ENCODE data around the gene DNAAF1.

DNAAF1 gene

DNA sequence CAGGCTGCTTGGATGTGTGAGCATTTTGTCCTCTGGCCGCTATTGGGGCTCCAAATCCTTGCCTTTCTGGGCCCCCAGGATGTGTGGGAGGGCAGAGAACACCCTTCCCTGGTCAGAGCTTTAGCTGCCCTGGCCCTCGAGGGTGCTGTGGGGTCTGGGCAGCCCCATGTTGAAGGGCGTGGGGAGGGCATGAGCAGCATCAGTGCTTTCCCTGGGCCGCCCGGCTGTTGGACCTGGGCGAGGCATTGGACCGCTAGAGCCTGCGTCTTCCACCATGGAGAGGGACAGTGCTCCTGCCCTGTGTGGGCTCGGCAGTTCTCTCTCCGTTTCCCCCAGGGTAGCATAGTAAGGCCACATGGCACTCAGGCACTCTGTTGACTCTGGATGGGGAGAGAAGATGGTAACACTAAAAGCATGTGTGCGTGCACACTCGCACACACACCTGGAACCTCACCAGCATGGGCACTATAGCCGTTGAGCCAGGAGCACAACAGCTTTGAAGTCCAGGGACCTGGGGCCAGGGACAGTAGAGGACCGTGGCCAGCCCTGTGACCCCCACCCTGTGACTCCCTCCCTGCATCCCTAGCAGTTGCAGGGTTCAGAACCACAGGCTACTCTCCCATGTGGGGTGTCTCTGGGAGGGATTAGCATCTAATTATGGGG lies 52.5 kb downstream of the DNAAF1 start:
- Histone ChIP-seq H3K4me2 (ENCODE audit: low read depth, low read length, poor library complexity, severe bottlenecking) (no peak overlapping the region), H3K4me3 (ENCODE audit: low read length, poor library complexity, severe bottlenecking) (no peak overlapping the region), H3K9me2 (replicated peaks; ENCODE audit: low read depth, low read length) (no peaks in the 10 kb centered on the region), H3K79me2 (ENCODE audit: insufficient read depth, low read length) (no peaks in the 10 kb centered on the region), H2AFZ (ENCODE audit: low read length) (no peak overlapping the region), H3K27me3 (ENCODE audit: insufficient read depth, low read length, poor library complexity, severe bottlenecking) (no peaks in the 10 kb centered on the region), H3K4me1 (ENCODE audit: insufficient read depth, low read length, poor library complexity, severe bottlenecking) (no peaks in the 10 kb centered on the region), H3K9me3 (ENCODE audit: insufficient read depth, low read depth, low read length) (no peaks in the 10 kb centered on the region), H4K20me1 (ENCODE audit: insufficient read depth, low read length, poor library complexity, severe bottlenecking) (no peaks in the 10 kb centered on the region), H3K9ac (ENCODE audit: low read depth, low read length, poor library complexity, severe bottlenecking) (no peak overlapping the region), H3F3A (ENCODE audit: low read depth) (no peaks in the 10 kb centered on the region), H3K36me3 (ENCODE audit: insufficient read depth, low read length) (no peaks in the 10 kb centered on the region)
- no peak for TF ChIP-seq EZH2phosphoT487 (IDR thresholded peaks at IDR 0.05; ENCODE audit: borderline replicate concordance)
- TF ChIP-seq, protein P1, sequence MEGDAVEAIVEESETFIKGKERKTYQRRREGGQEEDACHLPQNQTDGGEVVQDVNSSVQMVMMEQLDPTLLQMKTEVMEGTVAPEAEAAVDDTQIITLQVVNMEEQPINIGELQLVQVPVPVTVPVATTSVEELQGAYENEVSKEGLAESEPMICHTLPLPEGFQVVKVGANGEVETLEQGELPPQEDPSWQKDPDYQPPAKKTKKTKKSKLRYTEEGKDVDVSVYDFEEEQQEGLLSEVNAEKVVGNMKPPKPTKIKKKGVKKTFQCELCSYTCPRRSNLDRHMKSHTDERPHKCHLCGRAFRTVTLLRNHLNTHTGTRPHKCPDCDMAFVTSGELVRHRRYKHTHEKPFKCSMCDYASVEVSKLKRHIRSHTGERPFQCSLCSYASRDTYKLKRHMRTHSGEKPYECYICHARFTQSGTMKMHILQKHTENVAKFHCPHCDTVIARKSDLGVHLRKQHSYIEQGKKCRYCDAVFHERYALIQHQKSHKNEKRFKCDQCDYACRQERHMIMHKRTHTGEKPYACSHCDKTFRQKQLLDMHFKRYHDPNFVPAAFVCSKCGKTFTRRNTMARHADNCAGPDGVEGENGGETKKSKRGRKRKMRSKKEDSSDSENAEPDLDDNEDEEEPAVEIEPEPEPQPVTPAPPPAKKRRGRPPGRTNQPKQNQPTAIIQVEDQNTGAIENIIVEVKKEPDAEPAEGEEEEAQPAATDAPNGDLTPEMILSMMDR (conservative IDR thresholded peaks at IDR 0.05; ENCODE audit: low read length): no peak

DNA sequence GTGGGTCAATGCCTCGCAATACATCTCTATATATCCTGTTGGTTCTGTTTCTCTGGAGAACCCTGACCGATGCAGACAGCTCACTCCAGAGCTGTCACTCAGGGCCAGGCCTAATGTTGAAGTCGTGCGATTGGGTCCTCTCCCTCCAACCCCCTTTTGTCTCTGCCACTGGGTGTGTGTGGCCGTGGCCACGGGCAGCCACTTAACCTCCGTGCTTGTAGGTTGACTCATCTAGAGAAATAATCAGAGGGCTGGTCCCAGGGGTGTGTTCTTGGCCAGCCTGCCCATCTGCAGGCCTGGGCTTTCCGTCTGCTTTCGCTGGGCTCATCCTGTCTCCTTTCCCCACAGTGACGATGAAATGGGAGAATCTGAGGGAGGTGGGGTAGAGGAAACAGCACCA lies 53.3 kb downstream of the DNAAF1 start:
- Histone ChIP-seq H3K9ac (ENCODE audit: low read depth, low read length, poor library complexity, severe bottlenecking) (no peak overlapping the region), H3K4me2 (ENCODE audit: low read depth, low read length, poor library complexity, severe bottlenecking) (no peak overlapping the region), H3K27me3 (ENCODE audit: insufficient read depth, low read length, poor library complexity, severe bottlenecking) (no peaks in the 10 kb centered on the region), H3K4me3 (ENCODE audit: low read length, poor library complexity, severe bottlenecking) (no peak overlapping the region), H3K9me3 (ENCODE audit: insufficient read depth, low read depth, low read length) (no peaks in the 10 kb centered on the region), H3K79me2 (ENCODE audit: insufficient read depth, low read length) (no peaks in the 10 kb centered on the region), H3K36me3 (ENCODE audit: insufficient read depth, low read length) (no peaks in the 10 kb centered on the region), H3K4me1 (ENCODE audit: insufficient read depth, low read length, poor library complexity, severe bottlenecking) (no peaks in the 10 kb centered on the region), H3F3A (ENCODE audit: low read depth) (no peaks in the 10 kb centered on the region), H2AFZ (ENCODE audit: low read length) (no peak overlapping the region), H3K9me2 (replicated peaks; ENCODE audit: low read depth, low read length) (no peaks in the 10 kb centered on the region), H4K20me1 (ENCODE audit: insufficient read depth, low read length, poor library complexity, severe bottlenecking) (no peaks in the 10 kb centered on the region)
- no peak for TF ChIP-seq EZH2phosphoT487 (IDR thresholded peaks at IDR 0.05; ENCODE audit: borderline replicate concordance)
- TF ChIP-seq, protein P1 (conservative IDR thresholded peaks at IDR 0.05; ENCODE audit: low read length): no peak

DNA sequence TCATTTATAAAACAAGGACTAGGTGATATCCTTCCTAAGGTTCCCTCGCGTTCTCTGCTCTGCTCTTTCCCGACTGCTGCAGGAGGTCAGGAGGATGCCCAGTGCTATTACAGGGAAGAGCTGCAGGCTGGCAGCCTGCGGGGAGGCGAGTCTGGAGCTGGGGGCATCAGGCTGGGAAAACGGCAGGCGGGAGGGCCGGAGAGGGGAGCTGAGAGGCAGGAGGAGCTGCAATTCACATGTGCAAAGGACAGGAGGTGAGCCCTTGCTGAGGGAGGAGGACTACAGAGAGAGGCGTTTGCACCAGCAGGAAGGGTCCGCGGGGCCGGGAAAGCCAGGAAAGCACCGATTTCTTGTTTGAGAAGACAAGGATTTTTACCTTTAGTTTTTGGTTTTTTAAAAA lies 54.0 kb downstream of the DNAAF1 start:
- Histone ChIP-seq H3K4me2 (ENCODE audit: low read depth, low read length, poor library complexity, severe bottlenecking) (no peak overlapping the region), H3K27me3 (ENCODE audit: insufficient read depth, low read length, poor library complexity, severe bottlenecking) (no peaks in the 10 kb centered on the region), H3K36me3 (ENCODE audit: insufficient read depth, low read length) (no peaks in the 10 kb centered on the region), H4K20me1 (ENCODE audit: insufficient read depth, low read length, poor library complexity, severe bottlenecking) (no peaks in the 10 kb centered on the region), H3K79me2 (ENCODE audit: insufficient read depth, low read length) (no peaks in the 10 kb centered on the region), H3K9ac (ENCODE audit: low read depth, low read length, poor library complexity, severe bottlenecking) (no peak overlapping the region), H3K4me3 (ENCODE audit: low read length, poor library complexity, severe bottlenecking) (no peak overlapping the region), H3K9me2 (replicated peaks; ENCODE audit: low read depth, low read length) (no peaks in the 10 kb centered on the region), H2AFZ (ENCODE audit: low read length) (no peak overlapping the region), H3K9me3 (ENCODE audit: insufficient read depth, low read depth, low read length) (no peaks in the 10 kb centered on the region), H3F3A (ENCODE audit: low read depth) (no peaks in the 10 kb centered on the region), H3K4me1 (ENCODE audit: insufficient read depth, low read length, poor library complexity, severe bottlenecking) (no peaks in the 10 kb centered on the region)
- TF ChIP-seq, protein P1 (conservative IDR thresholded peaks at IDR 0.05; ENCODE audit: low read length): no peak
- TF ChIP-seq EZH2phosphoT487 (IDR thresholded peaks at IDR 0.05; ENCODE audit: borderline replicate concordance): no peak

All from Loucy (cell line).